Thymus (tissue), 11 donors: ENCODE data around the gene BRD9. TPM values are rescaled to one million over a fixed set of nuclear protein-coding genes. Genes with fewer than 3 reads are reported as not detected.

ENCODE experiments used
- DNase-seq, 9 donors: peaks; one replicate each; pipeline ENCODE4 v3.0.0-alpha.2; 2013; ENCODE audit warnings: low spot score in 9 of 9, low read depth in 6 of 9, missing footprints in 1 of 9
- H3K27ac ChIP-seq, 2 donors: one replicate each; pipeline ENCODE4 v1.5.1; 2013; ENCODE audit warnings: control low read depth in 1 of 2, low read depth in 1 of 2, low read length in 1 of 2, mild to moderate bottlenecking in 1 of 2, moderate library complexity in 1 of 2
- H3K27me3 ChIP-seq, 2 donors: one replicate each; pipeline ENCODE4 v1.5.1; 2013; ENCODE audit warnings: low read length in 1 of 2; ENCODE audit not compliant: control insufficient read depth in 2 of 2, insufficient read depth in 1 of 2
- H3K36me3 ChIP-seq, 2 donors: one replicate each; pipeline ENCODE4 v1.5.1; 2013; ENCODE audit warnings: low read length in 1 of 2, mild to moderate bottlenecking in 1 of 2, moderate library complexity in 1 of 2; ENCODE audit not compliant: control insufficient read depth in 2 of 2, insufficient read depth in 2 of 2
- H3K4me1 ChIP-seq, 2 donors: one replicate each; pipeline ENCODE4 v1.5.1; 2013; ENCODE audit warnings: low read length in 2 of 2; ENCODE audit not compliant: control insufficient read depth in 2 of 2, insufficient read depth in 2 of 2
- H3K4me3 ChIP-seq, 2 donors: one replicate each; pipeline ENCODE4 v1.5.1; 2013; ENCODE audit warnings: low read length in 2 of 2, control low read depth in 1 of 2, mild to moderate bottlenecking in 1 of 2
- H3K9me3 ChIP-seq, 2 donors: one replicate each; pipeline ENCODE4 v1.5.1; 2013; ENCODE audit warnings: low read length in 1 of 2, mild to moderate bottlenecking in 1 of 2; ENCODE audit not compliant: control insufficient read depth in 2 of 2, insufficient read depth in 1 of 2
- WGBS: extraction: QIAGEN DNeasy Blood & Tissue Kit; methylation state at CpG from one replicate; pipeline ENCODE4 v1.1.7; 2013; 5-methylcytosine and 5-hydroxymethylcytosine counted together
- polyA plus RNA-seq: library from polyadenylated mRNA; stranded (reverse); fragments of 200-250 nt; gene quantifications from one replicate; pipeline ENCODE4 v1.2.3, GENCODE V29; 2013
- total RNA-seq: library from RNA; stranded (reverse); fragments of 120-200 nt; gene quantifications from one replicate; pipeline ENCODE4 v1.2.4, GENCODE V29; 2013
- donor health status: healthy.

Gene BRD9
- total and polyA plus RNA-seq, 2 donors, result 39.3 to 54.8 TPM

GRCh38 chr5:820245-820644, 72.4 kb downstream of the BRD9 start:
- Histone ChIP-seq H3K36me3 (no peaks in the 10 kb centered on the region), H3K27me3 (no peaks in the 10 kb centered on the region), H3K4me1 (no peaks in the 10 kb centered on the region), H3K9me3 (peaks cover 0 to 3% of the 10 kb centered on the region in 2 donors), H3K27ac (no peak overlapping the region), H3K4me3 (no peak overlapping the region)
- WGBS, result 73% methylated on average over 3 of the region's 3 CpGs
- DNase-seq, result no peak

GRCh38 chr5:819078-819477, 73.5 kb downstream of the BRD9 start:
- no peak overlapping the region for H3K4me3 ChIP-seq
- no peaks in the 10 kb centered on the region for H3K4me1 ChIP-seq
- no peak overlapping the region for H3K27ac ChIP-seq
- H3K36me3 ChIP-seq, result no peaks in the 10 kb centered on the region
- H3K9me3 ChIP-seq, result peaks cover 0 to 3% of the 10 kb centered on the region in 2 donors
- no peak for DNase-seq
- 96% methylated on average over 3 of the region's 3 CpGs for WGBS
- no peaks in the 10 kb centered on the region for H3K27me3 ChIP-seq

GRCh38 chr5:816176-816575, 76.4 kb downstream of the BRD9 start:
- Histone ChIP-seq H3K36me3 (no peaks in the 10 kb centered on the region), H3K27ac (no peak overlapping the region), H3K4me1 (no peaks in the 10 kb centered on the region), H3K4me3 (no peak overlapping the region), H3K9me3 (peaks cover 0 to 3% of the 10 kb centered on the region in 2 donors), H3K27me3 (no peaks in the 10 kb centered on the region)
- WGBS, result 98% methylated on average over 15 of the region's 15 CpGs
- DNase-seq, result no peak

GRCh38 chr5:815449-815848, 77.2 kb downstream of the BRD9 start:
- H3K4me3 ChIP-seq, result no peak overlapping the region
- DNase-seq, result no peak
- no peaks in the 10 kb centered on the region for H3K4me1 ChIP-seq
- no peaks in the 10 kb centered on the region for H3K27me3 ChIP-seq
- no peaks in the 10 kb centered on the region for H3K36me3 ChIP-seq
- H3K27ac ChIP-seq, result no peak overlapping the region
- 97% methylated on average over 3 of the region's 3 CpGs for WGBS
- H3K9me3 ChIP-seq, result peaks cover 0 to 3% of the 10 kb centered on the region in 2 donors

Other genes starting within 250 kb of the BRD9 start
- 0.24 TPM for gene TPPP, start 199.4 kb downstream of the BRD9 start, total RNA-seq
- gene TPPP, start 199.4 kb downstream of the BRD9 start, polyA plus RNA-seq, result 0.64 TPM
- gene ZDHHC11B, start 108.1 kb downstream of the BRD9 start, total RNA-seq, result 0.71 TPM
- 2.2 TPM for gene ZDHHC11B, start 108.1 kb downstream of the BRD9 start, polyA plus RNA-seq
- gene ZDHHC11, start 41.8 kb downstream of the BRD9 start, total RNA-seq, result 1.1 TPM
- 9.6 TPM for gene ZDHHC11, start 41.8 kb downstream of the BRD9 start, polyA plus RNA-seq
- gene TRIP13, start 83 bp upstream of the BRD9 start, total RNA-seq, result 12.9 TPM
- 2.1 TPM for gene TRIP13, start 83 bp upstream of the BRD9 start, polyA plus RNA-seq
- 5.1 TPM for gene NKD2, start 116.0 kb upstream of the BRD9 start, total RNA-seq
- gene NKD2, start 116.0 kb upstream of the BRD9 start, polyA plus RNA-seq, result 12.4 TPM
- 12.2 TPM for gene SLC12A7, start 219.3 kb upstream of the BRD9 start, total RNA-seq
- gene SLC12A7, start 219.3 kb upstream of the BRD9 start, polyA plus RNA-seq, result 23.5 TPM